HG02885 (cell line): Measurements from ENCODE around the gene DSTYK.
"Not testable (repeated sequence)": the region's sequence is repeated elsewhere in the genome, so short reads cannot be mapped to it uniquely, and the experiment has no call there.

Experiments used
- ATAC-seq: cut with Tn5 transposase; IDR thresholded peaks from one replicate; pipeline ENCODE4 v1.9.1; 2021; ENCODE audit warnings: mild to moderate bottlenecking; ENCODE audit not compliant: unreplicated experiment, poor library complexity

DSTYK gene

DNA sequence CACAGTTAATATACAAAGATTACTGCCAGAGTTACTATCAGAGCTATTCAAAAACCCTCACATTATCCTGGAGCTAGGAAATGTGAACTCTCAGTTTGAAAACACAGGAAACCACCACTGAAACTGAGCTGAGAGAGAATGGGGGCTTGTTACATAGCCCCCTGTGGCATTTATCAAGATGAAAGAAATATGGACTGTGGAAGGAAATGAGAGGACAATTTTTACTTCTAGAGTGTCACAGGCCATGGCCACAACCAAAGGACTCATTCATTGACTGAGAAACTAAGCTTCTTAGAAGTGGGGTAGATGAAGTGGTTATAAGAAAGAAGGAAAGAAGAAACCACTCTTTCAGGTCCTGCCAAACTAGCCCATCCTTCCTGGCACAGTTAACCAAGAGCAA, 25.3 kb downstream of the DSTYK start:
- ATAC-seq, result no peak

DNA sequence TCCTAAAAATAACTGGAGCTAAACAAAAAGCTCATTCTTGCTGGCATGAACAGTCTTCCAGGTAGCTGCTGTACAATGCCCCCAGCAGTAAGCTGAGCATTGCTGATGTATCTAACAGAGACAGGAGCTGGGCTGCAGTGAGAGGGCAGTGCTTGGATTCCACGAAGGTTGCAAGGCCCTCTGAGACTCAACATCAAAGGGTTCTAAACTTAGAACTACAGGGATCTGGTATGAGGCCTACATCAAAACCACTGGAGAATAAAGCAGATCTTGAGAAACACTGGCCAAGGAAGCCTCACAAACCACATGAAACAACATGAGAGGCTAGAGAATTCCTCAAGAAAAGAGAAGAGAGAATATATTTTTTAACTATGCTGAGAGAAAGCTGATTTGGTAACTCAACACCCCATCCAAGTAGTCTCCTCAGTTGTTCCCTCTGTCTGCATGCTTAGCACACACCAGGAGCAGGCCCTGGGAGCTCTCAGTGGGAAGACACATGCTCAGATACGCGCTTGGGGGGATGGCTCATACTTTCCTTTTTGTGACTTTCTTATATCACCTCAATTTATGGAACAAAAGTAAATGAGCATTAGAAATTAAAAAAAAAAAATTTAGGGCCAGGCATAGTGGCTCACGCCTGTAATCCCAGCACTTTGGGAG, 27.7 kb downstream of the DSTYK start:
- no peak for ATAC-seq

DNA sequence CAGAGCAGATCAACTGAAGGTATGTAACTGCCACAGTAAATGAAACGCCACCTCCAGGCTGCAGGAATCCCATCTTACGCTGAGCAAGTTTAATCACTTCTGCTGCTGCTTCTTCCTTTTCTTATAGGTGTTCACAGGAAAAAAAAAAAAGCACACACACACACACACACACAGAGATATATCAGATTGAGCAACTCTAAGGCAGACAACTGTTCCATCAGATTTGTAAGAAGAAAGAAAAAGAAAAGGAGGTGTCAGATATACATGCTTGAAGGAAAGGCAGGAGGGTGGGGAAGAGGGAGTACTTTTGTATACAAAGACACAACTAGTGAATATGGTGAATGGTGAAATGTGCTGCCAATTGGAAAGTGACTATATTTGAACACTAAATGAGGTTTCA, 28.6 kb downstream of the DSTYK start:
- no peak for ATAC-seq

DNA sequence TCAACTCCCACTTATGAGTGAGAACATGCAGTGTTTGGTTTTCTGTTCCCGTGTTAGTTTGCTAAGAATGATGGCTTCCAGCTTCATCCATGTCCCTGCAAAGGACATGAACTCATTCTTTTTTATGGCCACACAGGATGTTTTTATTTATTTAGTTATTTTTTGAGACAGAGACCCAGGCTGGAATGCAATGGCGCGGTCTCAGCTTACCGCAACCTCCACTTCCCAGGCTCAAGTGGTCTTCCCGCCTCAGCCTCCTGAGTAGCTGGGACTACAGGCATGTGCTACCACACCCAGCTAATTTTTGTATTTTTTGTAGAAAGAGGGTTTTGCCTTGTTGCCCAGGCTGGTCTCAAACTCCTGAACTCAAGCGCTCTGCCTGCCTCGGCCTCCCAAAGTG, 31.2 kb downstream of the DSTYK start:
- ATAC-seq, result not testable (repeated sequence)

DNA sequence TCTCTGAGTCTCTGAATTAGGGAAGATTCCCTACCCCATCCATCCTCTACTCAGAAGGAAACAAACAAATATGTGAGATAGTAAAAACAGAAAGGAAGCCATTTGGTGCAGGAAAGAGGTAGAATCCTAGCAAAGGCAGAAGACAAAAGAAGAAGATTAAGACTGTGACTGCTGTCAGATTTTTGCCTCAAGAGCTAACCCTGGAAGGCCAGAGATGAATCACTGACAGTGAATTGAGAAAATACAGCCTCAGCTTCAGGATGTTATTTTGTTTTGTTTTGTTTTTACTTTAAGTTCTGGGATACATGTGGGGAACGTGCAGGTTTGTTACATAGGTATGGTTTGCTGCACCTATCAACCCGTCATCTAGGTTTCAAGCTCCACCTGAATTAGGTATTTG, 31.7 kb downstream of the DSTYK start:
- no peak for ATAC-seq

DNA sequence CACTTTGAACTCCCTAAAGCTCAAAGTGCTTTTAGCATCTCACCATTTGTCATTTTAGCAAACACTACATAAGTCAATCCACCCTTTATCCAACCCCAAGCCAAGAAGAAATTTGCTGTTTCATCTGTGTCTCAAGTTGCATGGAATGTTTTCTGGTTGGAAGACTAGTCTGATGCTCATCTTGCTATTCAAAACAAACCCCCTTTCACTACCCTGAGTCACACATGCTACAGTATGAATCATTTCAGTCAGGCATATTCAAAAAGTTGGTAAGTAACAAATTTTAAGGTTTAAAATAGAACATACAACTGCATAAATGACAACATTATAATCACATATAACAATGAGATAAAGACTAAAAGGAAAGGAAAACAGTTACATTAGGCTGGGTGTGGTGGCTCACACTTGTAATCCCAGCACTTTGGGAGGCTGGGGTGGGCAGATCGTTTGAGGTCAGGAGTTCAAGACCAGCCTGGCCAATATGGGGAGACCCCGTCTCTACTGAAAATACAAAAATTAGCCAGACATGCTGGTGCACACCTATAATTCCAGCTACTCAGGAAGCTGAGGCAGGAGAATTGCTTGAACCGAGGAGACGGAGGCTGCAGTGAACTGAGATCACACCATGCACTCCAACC, 38.7 kb downstream of the DSTYK start:
- ATAC-seq, result no peak

DNA sequence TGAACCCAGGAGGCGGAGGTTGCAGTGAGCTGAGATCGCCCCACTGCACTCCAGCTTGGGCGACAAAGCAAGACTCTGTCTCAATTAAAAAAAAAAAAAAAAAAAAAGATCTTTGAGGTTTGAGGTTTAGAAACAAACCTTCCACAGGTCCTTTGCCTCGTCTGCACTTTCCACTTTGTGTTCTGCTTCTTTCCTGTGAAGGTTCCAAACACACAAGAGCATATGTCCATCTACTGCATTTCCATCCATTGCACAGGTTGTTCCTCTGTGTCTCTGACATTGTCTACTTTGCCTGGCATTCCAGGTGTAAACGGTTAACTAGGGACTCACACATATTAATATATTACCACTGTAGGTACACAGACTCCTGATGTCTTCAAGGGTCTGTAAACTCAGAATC, 40.1 kb downstream of the DSTYK start:
- ATAC-seq, result no peak

DNA sequence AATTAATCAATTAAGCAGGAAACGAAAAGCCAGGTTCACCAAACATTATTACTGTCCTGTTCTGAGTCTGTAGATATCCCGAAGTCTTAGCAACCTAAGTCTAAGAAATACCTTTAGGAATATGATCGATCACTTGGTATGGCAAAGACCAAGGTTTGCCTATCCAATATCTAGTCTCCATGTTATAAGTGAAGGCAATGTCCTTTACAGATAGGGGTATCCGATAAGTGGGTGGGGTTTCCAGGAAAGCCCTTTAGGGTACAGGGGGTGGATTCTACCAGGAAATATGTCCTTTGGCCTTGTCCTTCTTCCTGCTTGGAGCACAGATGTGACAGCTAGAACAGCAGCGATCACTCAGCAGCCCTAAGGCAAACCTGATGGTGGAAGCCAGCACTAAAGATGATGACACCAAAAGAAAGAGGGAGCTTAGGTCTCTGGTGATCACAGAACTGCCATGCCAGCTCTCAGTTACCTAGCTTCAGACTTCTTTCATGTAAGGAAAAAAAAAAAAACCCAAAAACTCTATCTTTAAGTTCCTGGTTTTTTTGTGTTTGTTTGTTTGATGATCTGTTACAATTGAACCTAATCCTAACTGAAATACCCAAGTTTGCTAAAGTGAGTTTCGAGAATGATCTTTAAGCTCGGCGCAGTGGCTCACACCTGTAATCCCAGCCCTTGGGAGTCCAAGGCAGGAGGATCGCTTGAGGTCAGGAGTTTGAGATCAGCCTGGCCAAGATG, 40.8 kb downstream of the DSTYK start:
- no peak for ATAC-seq

DNA sequence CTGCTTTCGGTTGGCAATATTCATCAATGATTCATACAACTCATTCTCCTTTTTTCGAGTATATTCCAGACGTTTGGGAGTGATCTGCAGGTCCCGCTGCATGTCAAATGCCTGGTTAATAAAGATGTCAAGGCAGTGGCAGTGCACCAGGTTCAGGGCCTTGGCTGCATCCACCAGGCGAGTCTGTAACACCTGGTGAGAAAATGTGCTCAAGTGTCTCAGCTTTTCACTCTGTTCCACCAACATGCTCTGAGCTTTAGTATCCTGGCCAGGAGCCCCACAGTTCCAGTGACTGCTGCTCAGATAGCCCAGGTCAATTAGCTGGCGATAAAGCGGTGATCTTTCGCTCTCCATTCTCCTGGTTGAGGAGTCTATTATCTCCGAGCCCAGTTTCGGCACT, 42.3 kb downstream of the DSTYK start:
- ATAC-seq, result no peak

DNA sequence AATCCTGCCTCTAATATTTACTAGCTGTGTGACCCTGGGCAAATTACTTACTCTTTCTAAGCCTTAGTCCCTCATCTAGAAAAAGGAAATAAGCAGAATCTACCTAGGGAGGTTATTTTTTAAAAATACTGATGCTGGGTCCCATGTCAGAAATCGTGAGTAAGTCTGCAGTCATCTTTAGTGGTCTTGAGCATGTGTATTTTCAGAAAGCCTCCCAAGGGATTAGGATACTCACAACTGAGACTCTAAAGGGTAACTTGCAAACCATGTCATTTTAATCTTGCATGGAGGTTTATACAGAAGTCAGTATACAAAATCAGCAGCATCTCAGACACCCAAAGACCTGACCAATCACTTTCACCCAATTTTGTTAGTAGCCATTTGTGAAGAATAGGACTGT, 43.2 kb downstream of the DSTYK start:
- ATAC-seq, result no peak

DNA sequence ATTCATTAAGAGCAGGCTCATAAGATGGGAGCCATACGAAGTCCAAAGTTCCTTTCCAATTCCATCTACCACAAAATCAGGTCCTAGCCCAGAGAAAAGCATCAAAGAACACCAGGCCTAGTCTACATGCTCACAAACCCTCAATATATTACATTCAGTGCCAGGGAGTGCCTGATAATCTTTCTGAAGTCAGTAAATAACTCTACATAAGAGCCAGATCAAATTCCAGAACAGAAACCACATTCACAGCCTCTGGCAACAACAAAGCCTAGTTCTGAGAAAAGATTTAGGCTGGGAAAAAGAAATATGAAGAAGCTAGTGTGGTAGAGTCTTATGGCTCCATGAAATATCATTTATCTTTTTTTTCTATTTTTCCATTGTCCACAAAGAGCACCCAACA, 49.2 kb downstream of the DSTYK start:
- no peak for ATAC-seq

DNA sequence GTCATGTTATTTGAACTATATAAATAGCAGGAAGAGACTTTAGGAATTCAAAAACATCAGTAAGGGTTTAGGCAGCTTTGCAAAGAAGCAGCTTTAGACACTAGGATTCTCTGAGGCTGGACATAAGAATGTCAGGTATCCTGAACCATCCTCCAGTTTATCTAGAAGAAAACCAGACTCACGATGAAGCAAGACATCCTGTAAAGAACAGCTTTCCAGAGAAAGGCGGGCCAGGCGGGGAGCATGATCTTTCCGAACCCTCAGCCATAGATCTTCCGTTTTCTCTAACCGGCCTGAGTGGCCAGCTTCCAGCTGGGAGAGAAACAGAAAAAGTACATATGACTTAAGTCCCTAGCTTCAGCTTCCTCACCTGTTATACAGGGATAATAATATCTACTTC, 50.4 kb downstream of the DSTYK start:
- no peak for ATAC-seq

DNA sequence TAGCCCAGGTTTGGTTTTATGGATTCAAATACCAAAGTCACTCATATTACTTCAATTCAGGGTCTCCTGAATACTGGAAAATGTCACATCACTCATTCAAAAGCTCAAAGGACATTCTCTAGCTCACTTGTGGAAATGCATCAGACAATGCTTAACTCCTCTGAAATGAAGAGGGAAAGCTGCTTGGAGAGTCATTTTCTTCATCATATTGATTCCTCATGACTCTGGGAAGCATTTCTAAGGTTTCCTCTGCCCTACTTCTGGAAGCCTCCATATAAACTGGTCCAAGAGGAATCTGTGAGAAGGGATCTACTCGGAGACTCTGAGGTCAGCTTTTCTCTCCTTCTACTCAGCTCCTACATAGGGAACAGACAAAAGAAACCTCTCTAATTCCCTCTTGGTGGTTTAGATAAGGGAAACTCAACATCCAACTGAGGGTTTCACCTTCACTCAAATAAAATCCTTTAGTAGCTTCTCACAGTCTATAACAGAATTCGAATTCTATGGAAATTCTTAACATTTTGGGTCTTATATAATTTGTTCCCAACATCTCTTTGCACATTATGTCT, 53.4 kb downstream of the DSTYK start:
- ATAC-seq, result no peak

DNA sequence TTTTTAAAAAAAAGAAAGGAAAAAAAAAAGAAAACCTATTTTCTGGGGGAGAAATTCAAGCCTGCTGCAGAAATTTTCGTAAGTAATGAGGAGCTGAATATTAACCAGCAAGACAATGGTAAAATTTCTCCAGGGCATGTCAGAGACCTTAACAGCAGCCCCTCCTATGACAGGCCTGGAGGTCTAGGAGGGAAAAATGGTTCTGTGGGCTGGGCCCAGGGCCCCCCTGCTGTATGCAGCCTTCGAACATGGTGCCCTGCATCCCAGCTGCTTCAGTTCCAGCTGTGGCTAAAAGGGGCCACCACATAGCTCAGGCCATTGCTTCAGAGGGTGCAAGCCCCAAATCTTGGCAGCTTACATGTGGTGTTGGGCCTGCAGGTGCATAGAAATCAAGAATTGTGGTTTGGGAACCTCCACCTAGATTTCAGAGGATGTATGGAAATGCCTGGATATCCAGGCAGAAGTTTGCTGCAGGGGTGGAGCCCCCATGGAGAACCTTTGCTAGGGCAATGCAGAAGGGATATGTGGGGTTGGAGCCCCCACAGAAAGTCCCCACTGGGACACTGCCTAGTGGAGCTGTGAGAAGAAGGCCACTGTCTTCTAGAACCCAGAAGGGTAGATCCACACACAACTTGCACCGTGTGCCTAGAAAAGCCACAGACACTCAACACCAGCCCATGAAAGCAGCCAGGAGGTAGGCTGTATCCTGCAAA, 55.7 kb downstream of the DSTYK start:
- ATAC-seq, result not testable (repeated sequence)

DNA sequence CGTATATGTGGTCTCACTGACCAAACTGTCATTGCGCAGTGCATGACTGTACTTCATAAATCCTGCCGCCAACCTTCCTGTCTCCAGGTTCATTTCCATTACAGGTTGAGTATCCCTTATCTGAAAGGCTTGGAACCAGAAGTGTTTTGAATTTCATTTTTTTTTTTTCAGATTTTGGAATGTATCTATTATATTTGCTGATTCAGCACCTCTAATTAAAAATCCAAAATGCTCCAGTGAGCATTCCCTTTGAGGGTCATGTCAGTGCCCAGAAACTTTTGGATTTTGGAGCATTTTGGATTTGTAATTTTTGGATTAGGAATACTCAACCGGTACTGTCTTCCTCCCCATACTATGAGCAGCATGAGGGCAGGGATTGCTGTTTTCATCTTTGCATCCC, 59.0 kb downstream of the DSTYK start:
- ATAC-seq, result no peak

DNA sequence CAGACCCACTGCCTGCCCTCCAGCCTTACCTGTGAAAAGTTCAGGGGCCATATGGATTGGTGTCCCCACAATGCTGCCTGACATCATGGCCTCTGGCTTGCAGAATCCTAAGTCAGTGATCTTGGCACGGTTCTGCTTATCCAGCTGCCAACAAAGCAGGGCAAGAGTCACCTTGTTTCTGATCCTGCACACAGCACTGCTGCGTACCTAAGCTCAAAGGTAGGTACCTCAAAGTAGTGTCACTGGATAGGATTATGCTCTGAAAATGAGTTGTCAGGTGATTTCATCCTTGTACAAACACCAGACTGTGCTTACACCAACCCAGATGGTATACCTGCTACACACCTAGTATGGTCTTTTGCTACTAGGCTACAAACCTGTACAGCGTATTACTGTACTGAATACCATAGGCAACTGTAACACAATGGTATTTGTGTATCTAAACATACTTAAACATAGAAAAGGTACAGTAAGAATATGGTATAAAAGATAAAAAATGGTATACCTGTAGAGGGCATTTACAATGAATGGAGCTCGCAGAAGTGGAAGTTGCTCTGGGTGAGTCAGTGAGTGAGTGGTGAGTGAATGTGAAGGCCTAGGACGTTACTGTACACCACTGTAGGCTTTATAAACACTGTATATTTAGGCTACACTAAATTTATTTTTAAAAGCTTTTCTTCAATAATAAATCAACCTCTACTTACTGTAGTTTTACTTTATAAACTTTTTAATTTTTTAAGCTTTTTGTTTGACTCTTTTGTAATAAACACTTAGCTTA, 60.7 kb downstream of the DSTYK start:
- no peak for ATAC-seq

DNA sequence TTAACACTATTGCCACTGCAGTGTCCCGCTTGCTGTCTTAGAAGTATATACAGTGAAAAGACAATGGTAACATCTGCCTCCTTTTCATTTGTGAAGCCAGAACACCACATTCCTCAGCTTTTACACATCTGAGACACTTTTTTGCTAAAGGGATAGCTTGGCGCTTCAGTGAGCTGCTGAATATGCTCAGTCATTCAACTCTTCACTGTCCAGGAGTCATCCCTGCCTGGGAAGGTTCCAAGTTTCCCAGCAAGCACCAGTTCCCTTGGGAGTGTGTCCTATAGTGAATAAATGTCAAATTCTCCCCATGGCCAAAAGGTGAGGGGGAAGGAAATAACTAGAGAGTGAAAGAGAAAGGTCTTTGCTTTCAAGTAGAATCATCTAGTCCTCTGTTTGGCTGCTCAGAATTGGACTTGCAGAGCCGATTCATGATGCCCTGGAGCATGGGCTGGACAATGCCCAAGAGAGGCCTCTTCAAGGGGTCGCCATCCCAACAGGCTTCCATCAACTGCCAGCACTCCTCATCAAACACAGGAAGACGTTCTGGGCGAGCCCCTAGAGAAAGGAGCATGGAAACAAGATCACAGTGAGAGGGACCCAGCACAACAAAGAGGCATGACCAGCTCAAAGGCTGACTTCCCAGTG, 64.2 kb downstream of the DSTYK start:
- no peak for ATAC-seq

DNA sequence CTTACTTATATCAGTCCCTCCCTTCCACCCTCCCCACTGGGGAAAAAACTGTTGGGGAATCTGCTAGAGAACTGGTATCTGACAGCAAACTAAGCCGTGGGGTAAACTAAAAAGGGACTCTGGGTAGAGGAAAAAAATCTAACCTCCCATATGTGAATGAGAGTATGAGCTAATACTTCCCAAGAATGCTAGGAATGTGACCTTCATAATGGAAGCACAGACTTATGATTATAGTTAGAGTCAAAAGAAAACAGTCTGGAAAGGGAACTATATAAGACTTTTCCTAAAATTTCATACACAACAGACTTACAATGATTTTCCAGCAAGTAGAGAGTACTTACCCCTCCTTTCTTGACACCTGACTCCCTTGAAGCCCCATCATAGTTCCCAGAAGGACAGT, 66.8 kb downstream of the DSTYK start:
- no peak for ATAC-seq

DNA sequence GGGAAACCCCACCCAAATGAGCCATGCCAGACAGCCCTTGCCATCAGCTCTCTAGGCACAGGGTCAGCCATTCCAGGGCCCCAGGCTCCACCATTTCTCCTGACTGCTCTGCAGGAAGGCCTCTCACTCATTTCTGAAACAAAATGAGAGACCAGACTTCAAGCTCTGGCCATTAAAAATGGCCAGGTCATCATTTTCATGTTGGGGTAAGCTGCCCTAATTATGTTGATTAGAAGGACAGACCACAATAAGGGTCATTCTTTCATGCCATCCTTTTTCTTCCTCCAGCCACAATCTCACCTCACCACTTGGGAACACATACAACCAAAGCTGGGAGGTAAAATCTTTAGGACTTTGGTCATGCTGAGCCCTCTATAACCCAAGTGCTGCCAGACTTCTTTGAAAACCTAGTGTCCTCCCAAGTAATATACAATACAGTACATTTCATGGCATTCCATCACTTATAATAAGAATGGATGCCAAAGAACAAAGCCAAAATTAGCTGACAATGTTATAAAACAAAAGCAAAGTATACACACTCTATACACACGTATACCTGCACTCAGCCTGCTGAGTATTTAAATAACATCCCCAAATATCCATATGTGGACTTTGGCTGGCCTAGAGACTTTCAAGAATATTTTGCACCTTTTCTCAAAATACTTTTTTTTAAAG, 67.3 kb downstream of the DSTYK start:
- no peak for ATAC-seq
